ENCODE results near the gene ICAM5.

DNA sequence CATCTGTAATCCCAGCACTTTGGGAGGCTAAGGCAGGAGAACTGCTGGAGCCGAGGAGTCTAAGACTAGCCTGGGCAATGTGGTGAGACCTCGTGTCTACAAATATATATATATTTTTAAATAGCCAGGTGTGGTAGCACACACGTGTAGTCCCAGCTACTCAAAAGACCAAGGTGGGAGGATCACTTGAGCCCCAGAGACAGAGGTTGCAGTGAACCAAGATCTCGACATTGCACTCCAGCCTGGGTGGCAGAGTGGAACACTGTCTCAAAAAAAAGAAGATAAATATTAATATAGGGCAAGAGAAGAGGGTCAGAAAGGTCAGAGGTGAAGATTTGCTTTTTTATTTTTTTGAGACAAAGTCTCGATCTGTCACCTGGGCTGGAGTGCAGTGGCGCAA, 43.2 kb upstream of the ICAM5 start:
- TF ChIP-seq CTCF (IDR thresholded peaks at IDR 0.05) (no peak), POLR2A (IDR thresholded peaks at IDR 0.05) (no peak), EP300 (IDR thresholded peaks at IDR 0.05) (no peak), POLR2AphosphoS5 (IDR thresholded peaks at IDR 0.05) (no peak)
